ENCODE data around the gene SMPD3. TPM values are rescaled to one million over a fixed set of nuclear protein-coding genes. Genes with fewer than 3 reads are reported as not detected.

The SMPD3 gene
- total and polyA plus RNA-seq, 2 of the 8 experiments (the other 6 are each of a cell fraction or from before 2014, with no cell fraction given) = 0.39 to 1.3 TPM

DNA sequence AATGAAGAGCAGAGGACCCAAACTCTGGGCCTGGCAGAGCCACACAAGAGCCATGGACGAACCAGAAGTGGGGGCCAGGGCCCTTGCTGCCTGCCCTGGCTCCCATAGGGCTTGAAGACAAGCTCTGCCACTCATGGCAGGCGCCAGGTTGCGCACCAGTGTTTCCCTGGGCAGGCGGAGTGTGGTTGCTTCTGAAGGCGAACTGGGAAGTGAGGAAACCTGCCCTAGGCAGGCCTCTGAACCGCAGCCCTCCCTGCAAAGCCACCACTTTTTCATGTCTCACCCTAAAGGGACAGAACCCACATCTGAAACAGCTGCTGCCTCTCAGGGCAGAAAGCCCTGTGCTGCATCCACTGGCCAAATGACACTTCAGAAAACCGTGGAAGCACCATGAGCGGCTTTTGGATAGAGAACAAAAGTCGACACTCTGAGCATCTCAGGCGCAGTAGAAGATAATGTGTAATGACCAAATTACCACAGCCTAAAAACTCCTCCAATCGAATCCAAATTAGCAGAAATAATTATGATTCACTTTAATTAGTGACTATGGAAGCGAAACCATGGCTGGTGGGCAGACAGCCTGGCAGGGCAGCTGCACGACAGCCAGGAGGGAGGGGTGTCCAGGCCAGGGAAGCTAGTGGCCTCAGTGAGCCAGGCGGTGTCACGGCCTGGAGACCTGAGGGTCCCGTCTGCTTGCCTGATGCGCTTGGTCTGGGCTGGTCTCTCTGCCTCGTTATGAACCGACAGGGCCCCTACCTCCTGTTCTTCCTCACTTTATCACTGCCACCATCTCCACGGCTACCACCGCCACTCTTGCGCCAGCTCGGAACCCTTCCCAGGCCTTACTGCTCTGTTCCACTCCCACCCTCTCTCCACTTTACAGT is 78.4 kb downstream of the SMPD3 start:
- peak overlapping the region; percentile 48; the same call in 1 of the 2 replicates for H3K18ac ChIP-seq (ENCODE audit: extremely low read depth, low read length)
- POLR2A ChIA-PET (ENCODE audit: partially characterized antibody) = interaction anchor here (0.6 to 1.6 kb wide), 5 partner anchors 10 to 109 kb away, joined by 3 to 5 read pairs (median 4); no protein-coding TSS in a partner anchor
- H2AK5ac ChIP-seq (ENCODE audit: low read depth, low read length) = no peak overlapping the region
- peaks cover 0 to 2% (median under 1%) of the 10 kb centered on the region in 4 experiments; a peak in 3 of 7 replicates for H3K4me1 ChIP-seq (replicated peaks in 1 of 4; ENCODE audit: control insufficient read depth in 3 of 4, insufficient read depth in 4 of 4, low read length in 3 of 4)
- no peaks in the 10 kb centered on the region for H3K36me3 ChIP-seq (ENCODE audit: control insufficient read depth in 2 of 4, insufficient read depth in 4 of 4, low read length in 3 of 4)
- no peak for DNase-seq (ENCODE audit: low read depth in 1 of 2, low spot score in 2 of 2)
- CTCF ChIA-PET (ENCODE audit: partially characterized antibody) = interaction anchor here (0.9 to 14.3 kb wide), 9 partner anchors 8 to 157 kb away, joined by 3 to 221 read pairs (median 55); partner anchors contain the start of gene SMPD3
- peak overlapping the region; percentile 17; the same call in 1 of the 2 replicates for H4K8ac ChIP-seq (ENCODE audit: extremely low read depth, insufficient read depth, low read length)
- H2BK20ac ChIP-seq (ENCODE audit: low read length) = no peak overlapping the region
- no peak overlapping the region for H3K9ac ChIP-seq (replicated peaks in 1 of 4; ENCODE audit: extremely low read depth in 1 of 4, low read depth in 3 of 4, low read length in 3 of 4)
- H4K20me1 ChIP-seq (replicated peaks in 1 of 2; ENCODE audit: control insufficient read depth in 1 of 2, insufficient read depth in 2 of 2, low read length in 2 of 2) = no peaks in the 10 kb centered on the region
- H3K9me3 ChIP-seq (ENCODE audit: insufficient read depth in 2 of 2, low read depth in 1 of 2, low read length in 1 of 2) = no peaks in the 10 kb centered on the region
- H2BK12ac ChIP-seq (ENCODE audit: low read depth, low read length) = no peak overlapping the region
- no peak overlapping the region for H4K5ac ChIP-seq (ENCODE audit: insufficient read length, low read depth, low read length)
- FAIRE-seq = no peak
- H3K14ac ChIP-seq (ENCODE audit: insufficient read length) = no peak overlapping the region
- H2BK15ac ChIP-seq (ENCODE audit: low read length) = no peak overlapping the region
- no peak overlapping the region for H3K4me3 ChIP-seq (ENCODE audit: extremely low read depth in 1 of 4, insufficient read depth in 2 of 4, low read depth in 3 of 4, low read length in 4 of 4)
- 90% methylated on average over 23 of the region's 23 CpGs; no CpG with 5 or more reads in 1 of the 2 experiments for WGBS, 2 experiments (ENCODE audit: extremely low coverage in 1 of 2, insufficient coverage in 1 of 2, insufficient read length in 1 of 2, insufficient replicate concordance in 2 of 2, low coverage in 1 of 2, low lambda C conversion rate in 2 of 2, missing lambda C conversion rate in 1 of 2)
- no peak overlapping the region for H4K91ac ChIP-seq (replicated peaks; ENCODE audit: insufficient read length, low read length)
- H3K56ac ChIP-seq (replicated peaks; ENCODE audit: insufficient read length, low read depth, low read length) = no peak overlapping the region
- no peak overlapping the region for H3K4ac ChIP-seq (replicated peaks; ENCODE audit: insufficient read length, low read depth, low read length)
- H2BK5ac ChIP-seq (ENCODE audit: low read depth, low read length) = no peak overlapping the region
- H3K4me2 ChIP-seq (ENCODE audit: insufficient read depth in 1 of 2, low read depth in 2 of 2, low read length in 2 of 2) = no peak overlapping the region
- H3K79me1 ChIP-seq (ENCODE audit: low read depth, low read length) = no peaks in the 10 kb centered on the region
- no peak overlapping the region for H3K23ac ChIP-seq (ENCODE audit: insufficient read length)
- H3K27me3 ChIP-seq (replicated peaks in 1 of 4; ENCODE audit: control insufficient read depth in 3 of 4, extremely low read depth in 1 of 4, insufficient read depth in 3 of 4, low read length in 3 of 4) = peaks cover 0 to 2% (median 0%) of the 10 kb centered on the region in 4 experiments; a peak in 1 of 7 replicates
- no peak overlapping the region for H2AFZ ChIP-seq (ENCODE audit: low read length)
- H3K79me2 ChIP-seq (ENCODE audit: control insufficient read depth in 1 of 2, insufficient read depth in 2 of 2, low read length in 2 of 2) = no peaks in the 10 kb centered on the region
- no peak overlapping the region for H2BK120ac ChIP-seq (replicated peaks; ENCODE audit: low read depth, low read length)
- no peaks in the 10 kb centered on the region for H3K23me2 ChIP-seq (ENCODE audit: low read depth, low read length)
- no peak overlapping the region for H3K27ac ChIP-seq (ENCODE audit: low read depth, low read length)
- TF ChIP-seq BACH1 (IDR thresholded peaks at IDR 0.05; ENCODE audit: low read length) = no peak
- TF ChIP-seq RFX5 (IDR thresholded peaks at IDR 0.05; ENCODE audit: borderline replicate concordance, low read depth, low read length) = no peak
- TF ChIP-seq EGR1 (IDR thresholded peaks at IDR 0.05; ENCODE audit: borderline replicate concordance, low read depth, low read length) = no peak
- TF ChIP-seq GTF2F1 (IDR thresholded peaks at IDR 0.05; ENCODE audit: borderline replicate concordance, low read depth, low read length) = no peak
- TF ChIP-seq RXRA (IDR thresholded peaks at IDR 0.05; ENCODE audit: insufficient read depth, low read depth, low read length) = no peak
- TF ChIP-seq SAP30 (IDR thresholded peaks at IDR 0.05; ENCODE audit: insufficient read depth, insufficient replicate concordance, low read length) = no peak
- no peak for TF ChIP-seq RNF2 (IDR thresholded peaks at IDR 0.05; ENCODE audit: borderline replicate concordance, low read depth, low read length, missing control alignments, poor library complexity, severe bottlenecking)
- TF ChIP-seq, protein P1, sequence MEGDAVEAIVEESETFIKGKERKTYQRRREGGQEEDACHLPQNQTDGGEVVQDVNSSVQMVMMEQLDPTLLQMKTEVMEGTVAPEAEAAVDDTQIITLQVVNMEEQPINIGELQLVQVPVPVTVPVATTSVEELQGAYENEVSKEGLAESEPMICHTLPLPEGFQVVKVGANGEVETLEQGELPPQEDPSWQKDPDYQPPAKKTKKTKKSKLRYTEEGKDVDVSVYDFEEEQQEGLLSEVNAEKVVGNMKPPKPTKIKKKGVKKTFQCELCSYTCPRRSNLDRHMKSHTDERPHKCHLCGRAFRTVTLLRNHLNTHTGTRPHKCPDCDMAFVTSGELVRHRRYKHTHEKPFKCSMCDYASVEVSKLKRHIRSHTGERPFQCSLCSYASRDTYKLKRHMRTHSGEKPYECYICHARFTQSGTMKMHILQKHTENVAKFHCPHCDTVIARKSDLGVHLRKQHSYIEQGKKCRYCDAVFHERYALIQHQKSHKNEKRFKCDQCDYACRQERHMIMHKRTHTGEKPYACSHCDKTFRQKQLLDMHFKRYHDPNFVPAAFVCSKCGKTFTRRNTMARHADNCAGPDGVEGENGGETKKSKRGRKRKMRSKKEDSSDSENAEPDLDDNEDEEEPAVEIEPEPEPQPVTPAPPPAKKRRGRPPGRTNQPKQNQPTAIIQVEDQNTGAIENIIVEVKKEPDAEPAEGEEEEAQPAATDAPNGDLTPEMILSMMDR (IDR thresholded peaks at IDR 0.05; ENCODE audit: control extremely low read depth in 1 of 3, insufficient read depth in 1 of 3, low read depth in 1 of 3, low read length in 3 of 3) = no peak
